ENCODE data around the gene NFILZ.

DNA sequence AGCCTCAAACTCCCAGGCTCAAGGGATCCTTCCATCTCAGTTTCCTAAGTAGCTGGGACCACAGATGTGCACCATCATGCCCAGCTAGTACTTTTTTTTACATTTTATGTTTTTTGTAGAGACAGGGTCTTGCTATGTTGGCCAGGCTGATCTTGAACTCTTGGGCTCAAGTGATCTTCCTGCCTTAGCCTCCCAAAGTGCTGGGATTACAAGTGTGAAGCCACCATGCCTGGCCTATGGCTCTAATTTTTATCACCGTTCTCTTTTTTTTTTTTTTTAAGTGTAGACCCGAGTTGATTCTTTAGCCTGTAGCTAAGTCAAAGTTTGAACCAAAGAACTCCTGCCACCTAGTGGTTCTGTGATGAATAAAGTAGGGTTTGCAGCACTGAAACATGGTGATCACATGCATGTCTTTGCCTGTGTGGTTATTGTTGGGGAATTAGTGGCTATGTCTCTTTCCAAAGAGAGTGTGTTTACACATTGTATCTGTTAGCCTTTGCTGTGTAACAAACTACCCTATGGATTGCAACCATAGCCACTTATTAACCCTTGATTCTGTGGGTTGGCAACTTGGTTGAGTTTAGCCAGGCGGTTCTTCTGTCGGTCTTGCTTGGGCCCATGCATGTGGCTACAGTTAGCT is 11.6 kb downstream of the NFILZ start:
- TF ChIP-seq, protein P1, sequence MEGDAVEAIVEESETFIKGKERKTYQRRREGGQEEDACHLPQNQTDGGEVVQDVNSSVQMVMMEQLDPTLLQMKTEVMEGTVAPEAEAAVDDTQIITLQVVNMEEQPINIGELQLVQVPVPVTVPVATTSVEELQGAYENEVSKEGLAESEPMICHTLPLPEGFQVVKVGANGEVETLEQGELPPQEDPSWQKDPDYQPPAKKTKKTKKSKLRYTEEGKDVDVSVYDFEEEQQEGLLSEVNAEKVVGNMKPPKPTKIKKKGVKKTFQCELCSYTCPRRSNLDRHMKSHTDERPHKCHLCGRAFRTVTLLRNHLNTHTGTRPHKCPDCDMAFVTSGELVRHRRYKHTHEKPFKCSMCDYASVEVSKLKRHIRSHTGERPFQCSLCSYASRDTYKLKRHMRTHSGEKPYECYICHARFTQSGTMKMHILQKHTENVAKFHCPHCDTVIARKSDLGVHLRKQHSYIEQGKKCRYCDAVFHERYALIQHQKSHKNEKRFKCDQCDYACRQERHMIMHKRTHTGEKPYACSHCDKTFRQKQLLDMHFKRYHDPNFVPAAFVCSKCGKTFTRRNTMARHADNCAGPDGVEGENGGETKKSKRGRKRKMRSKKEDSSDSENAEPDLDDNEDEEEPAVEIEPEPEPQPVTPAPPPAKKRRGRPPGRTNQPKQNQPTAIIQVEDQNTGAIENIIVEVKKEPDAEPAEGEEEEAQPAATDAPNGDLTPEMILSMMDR (IDR thresholded peaks at IDR 0.05) = peak; percentile 54 to 82 (median 70)
- no peak for TF ChIP-seq POLR2A (IDR thresholded peaks at IDR 0.05)
